Stomach (tissue), 9 donors: ENCODE results near the gene DISC1. TPM values are rescaled to one million over a fixed set of nuclear protein-coding genes. Genes with fewer than 3 reads are reported as not detected.

ENCODE experiments used
- DNase-seq, 2 donors: peaks; one replicate each; pipeline versions ENCODE4 v3.0.0 to v3.0.0-alpha.2; 2013 to 2019
- H3K27ac ChIP-seq, 5 donors: fragments of 200-600 bp in 4 of 5; sonication (generic) in 4 of 5; one replicate each; pipeline ENCODE4 v1.5.1; 2013 to 2019; ENCODE audit warnings: mild to moderate bottlenecking in 1 of 5, moderate library complexity in 1 of 5
- H3K27me3 ChIP-seq, 3 donors: fragments of 200-600 bp; sonication (generic); one replicate each; pipeline ENCODE4 v1.5.1; 2017 to 2019; ENCODE audit warnings: mixed run types in 1 of 3
- H3K36me3 ChIP-seq, 4 donors: fragments of 200-600 bp; sonication (generic); 1 replicate in 3 of 4; 2 replicates in 1 of 4; pipeline ENCODE4 v1.5.1; 2016 to 2019
- H3K4me1 ChIP-seq, 4 donors: fragments of 200-600 bp; sonication (generic); one replicate each; pipeline ENCODE4 v1.5.1; 2016 to 2019
- H3K4me3 ChIP-seq, 4 donors: fragments of 200-600 bp; sonication (generic) in 3 of 4; one replicate each; pipeline ENCODE4 v1.5.1; 2016 to 2019; ENCODE audit warnings: mild to moderate bottlenecking in 1 of 4
- H3K9me3 ChIP-seq, 4 donors: fragments of 200-600 bp; sonication (generic); one replicate each; pipeline ENCODE4 v1.5.1; 2016 to 2019
- EP300 ChIP-seq: sonication (generic); formaldehyde crosslinking; IDR thresholded peaks from one replicate; pipeline ENCODE4 v1.6.1; 2017; ENCODE audit warnings: antibody characterized with exemption
- POLR2A ChIP-seq, 4 donors: fragments of 450-650 bp; IDR thresholded peaks; one replicate each; pipeline ENCODE4 v1.6.1; 2016; ENCODE audit warnings: antibody characterized with exemption in 4 of 4, control low read depth in 2 of 4, mild to moderate bottlenecking in 1 of 4, moderate library complexity in 1 of 4
- POLR2AphosphoS5 ChIP-seq, 3 donors: sonication (generic); formaldehyde crosslinking; IDR thresholded peaks; one replicate each; pipeline ENCODE4 v1.6.1; 2016; ENCODE audit warnings: antibody characterized with exemption in 3 of 3
- WGBS, 5 donors: extraction: QIAGEN DNeasy Blood & Tissue Kit in 3 of 5; methylation state at CpG; one replicate each; pipeline versions ENCODE4 v1.1.5 to v1.1.7; 2013 to 2018; 5-methylcytosine and 5-hydroxymethylcytosine counted together
- intact Hi-C: fragments of 100-400 bp; cut with DNase I; formaldehyde crosslinking; loops from one replicate; pipeline ENCODE4 v1.15.1; 2023; ENCODE audit warnings: low total_unique reads
- polyA plus RNA-seq, 3 donors: library from polyadenylated mRNA; stranded (reverse); fragments of 200-250 nt; gene quantifications; one replicate each; pipeline ENCODE4 v1.2.3, GENCODE V29; 2013
- total RNA-seq, 5 donors: library from RNA; depleted of rRNA; stranded (reverse); fragments of >200 nt; gene quantifications; one replicate each; pipeline versions ENCODE4 v1.1.0 to v1.2.3, GENCODE V29; 2014 to 2016
- TF ChIP-seq, protein P1 (sequence below), 7 experiments: fragments of 450-650 bp in 4 of 7; fragments of 200-600 bp in 3 of 7; sonication (generic) in 3 of 7; IDR thresholded peaks; one replicate each; pipeline ENCODE4 v1.5.1; 2016 to 2019; ENCODE audit warnings: antibody characterized with exemption in 7 of 7, control low read depth in 2 of 7, mild to moderate bottlenecking in 1 of 7
- donor health status: healthy with polysubstance abuse.
- donor health status: Bipolar disorder and iron deficiency.
- donor health status: healthy.

Gene DISC1
- total and polyA plus RNA-seq, 8 donors = 0.43 to 29.8 (median 1.6) TPM

DNA sequence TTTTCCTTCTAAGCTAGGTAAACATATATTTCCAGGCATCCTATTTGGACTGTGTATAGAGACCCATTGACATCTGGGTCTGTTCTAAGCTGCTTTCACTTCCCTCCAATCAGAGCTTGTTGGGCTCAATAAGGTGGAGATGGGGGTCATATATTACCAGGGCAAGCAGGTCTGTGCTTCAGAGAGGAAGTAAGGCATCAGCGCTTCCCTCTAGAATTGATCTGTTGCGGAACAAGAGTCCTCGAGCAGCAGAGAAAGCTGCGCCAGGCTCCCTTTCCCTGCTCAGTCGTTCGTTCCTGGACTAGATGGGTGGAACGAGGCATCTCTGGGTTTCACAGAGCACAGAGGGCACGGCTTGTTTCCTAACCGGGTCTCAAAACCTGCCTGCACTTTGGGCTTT, 63.5 kb downstream of the DISC1 start:
- H3K27ac ChIP-seq = no peak overlapping the region
- peak in 1 of 2 donors; percentile 26 for DNase-seq
- TF ChIP-seq, protein P1, sequence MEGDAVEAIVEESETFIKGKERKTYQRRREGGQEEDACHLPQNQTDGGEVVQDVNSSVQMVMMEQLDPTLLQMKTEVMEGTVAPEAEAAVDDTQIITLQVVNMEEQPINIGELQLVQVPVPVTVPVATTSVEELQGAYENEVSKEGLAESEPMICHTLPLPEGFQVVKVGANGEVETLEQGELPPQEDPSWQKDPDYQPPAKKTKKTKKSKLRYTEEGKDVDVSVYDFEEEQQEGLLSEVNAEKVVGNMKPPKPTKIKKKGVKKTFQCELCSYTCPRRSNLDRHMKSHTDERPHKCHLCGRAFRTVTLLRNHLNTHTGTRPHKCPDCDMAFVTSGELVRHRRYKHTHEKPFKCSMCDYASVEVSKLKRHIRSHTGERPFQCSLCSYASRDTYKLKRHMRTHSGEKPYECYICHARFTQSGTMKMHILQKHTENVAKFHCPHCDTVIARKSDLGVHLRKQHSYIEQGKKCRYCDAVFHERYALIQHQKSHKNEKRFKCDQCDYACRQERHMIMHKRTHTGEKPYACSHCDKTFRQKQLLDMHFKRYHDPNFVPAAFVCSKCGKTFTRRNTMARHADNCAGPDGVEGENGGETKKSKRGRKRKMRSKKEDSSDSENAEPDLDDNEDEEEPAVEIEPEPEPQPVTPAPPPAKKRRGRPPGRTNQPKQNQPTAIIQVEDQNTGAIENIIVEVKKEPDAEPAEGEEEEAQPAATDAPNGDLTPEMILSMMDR (IDR thresholded peaks at IDR 0.05) = no peak
- TF ChIP-seq EP300 = no peak
- no peak for TF ChIP-seq POLR2AphosphoS5 (IDR thresholded peaks at IDR 0.05)
- TF ChIP-seq POLR2A (IDR thresholded peaks at IDR 0.05) = no peak
- no peaks in the 10 kb centered on the region for H3K27me3 ChIP-seq
- intact Hi-C loops = no loop called here
- no peak overlapping the region for H3K4me3 ChIP-seq
- peaks cover 0 to 6% (median 2%) of the 10 kb centered on the region in 4 donors for H3K36me3 ChIP-seq
- H3K4me1 ChIP-seq = peaks cover 6 to 17% (median 10%) of the 10 kb centered on the region in 4 donors
- H3K9me3 ChIP-seq = peaks cover 0 to 12% (median 9%) of the 10 kb centered on the region in 4 donors
- WGBS, 5 donors = 61 to 73% (median 68%) methylated on average over 9 of the region's 9 CpGs

DNA sequence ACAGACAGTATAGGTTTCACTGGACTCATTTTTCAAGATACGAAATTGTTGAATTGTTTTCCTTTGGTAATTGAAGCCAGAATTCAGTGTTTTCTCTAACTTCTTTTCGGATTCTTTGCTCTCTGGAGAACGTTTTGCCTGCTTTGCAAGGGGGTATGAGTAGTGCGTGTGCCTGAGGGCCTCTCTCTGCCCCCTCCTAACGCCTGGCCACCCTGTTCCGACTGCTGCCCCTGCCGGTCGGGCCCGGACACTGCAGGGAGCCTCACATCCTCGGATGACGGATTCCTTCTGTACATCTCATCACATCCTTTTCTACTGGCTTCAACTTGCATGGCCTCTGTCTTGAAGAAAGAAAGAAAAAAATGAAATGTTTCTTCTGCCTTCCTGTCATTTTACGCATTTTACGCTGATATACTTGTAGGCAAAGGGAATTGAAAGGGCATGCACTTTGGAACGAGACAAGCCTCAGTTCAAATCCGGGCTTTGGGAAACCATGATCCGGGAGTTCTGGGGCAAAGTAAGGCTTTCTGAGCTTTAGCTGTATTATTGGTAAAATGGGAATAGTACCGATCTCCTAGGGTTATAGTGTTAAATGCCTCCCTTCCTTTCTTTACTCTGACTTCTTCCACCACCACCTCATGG, 65.1 kb downstream of the DISC1 start:
- intact Hi-C loops = no loop called here
- H3K9me3 ChIP-seq = peaks cover 0 to 2% (median under 1%) of the 10 kb centered on the region in 4 donors
- peaks cover 0 to 6% (median 2%) of the 10 kb centered on the region in 4 donors for H3K36me3 ChIP-seq
- H3K27ac ChIP-seq = no peak overlapping the region
- H3K4me1 ChIP-seq = peaks cover 6 to 17% (median 10%) of the 10 kb centered on the region in 4 donors
- no peaks in the 10 kb centered on the region for H3K27me3 ChIP-seq
- DNase-seq = peak in 1 of 2 donors; percentile 68
- H3K4me3 ChIP-seq = no peak overlapping the region
- WGBS, 5 donors = 60 to 74% (median 68%) methylated on average over 17 of the region's 17 CpGs
- TF ChIP-seq POLR2AphosphoS5 (IDR thresholded peaks at IDR 0.05) = no peak
- TF ChIP-seq, protein P1 (IDR thresholded peaks at IDR 0.05) = peak in 4 of 7 experiments; percentile 10 to 48 (median 36)

DNA sequence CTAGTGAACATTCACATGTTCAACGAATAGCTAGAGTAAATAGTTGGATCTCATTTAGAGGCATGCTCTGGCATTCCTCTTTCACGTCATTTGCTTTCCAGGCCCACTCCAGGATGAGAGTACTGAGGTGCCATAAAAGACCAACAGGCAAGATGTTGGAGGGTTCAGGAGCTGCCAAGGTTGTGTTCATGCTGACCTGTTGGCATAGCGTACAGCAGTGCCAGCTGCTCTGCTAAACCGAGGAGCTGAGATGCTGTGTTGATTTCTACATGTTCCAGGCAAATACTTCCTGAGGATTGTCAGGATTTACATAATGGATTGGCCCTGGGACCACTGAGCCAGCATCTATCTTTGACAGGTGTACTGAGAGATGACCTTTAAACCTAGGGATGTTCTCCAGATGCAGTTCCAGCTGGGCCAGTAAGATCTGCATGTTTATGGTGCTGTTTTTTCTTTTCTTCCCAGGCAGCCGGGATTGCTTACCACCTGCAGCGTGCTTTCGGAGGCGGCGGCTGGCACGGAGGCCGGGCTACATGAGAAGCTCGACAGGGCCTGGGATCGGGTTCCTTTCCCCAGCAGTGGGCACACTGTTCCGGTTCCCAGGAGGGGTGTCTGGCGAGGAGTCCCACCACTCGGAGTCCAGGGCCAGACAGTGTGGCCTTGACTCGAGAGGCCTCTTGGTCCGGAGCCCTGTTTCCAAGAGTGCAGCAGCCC, 66.9 kb downstream of the DISC1 start:
- H3K9me3 ChIP-seq = no peaks in the 10 kb centered on the region
- no peaks in the 10 kb centered on the region for H3K27me3 ChIP-seq
- intact Hi-C loops = no loop called here
- peaks cover 0 to 6% (median 2%) of the 10 kb centered on the region in 4 donors for H3K36me3 ChIP-seq
- DNase-seq = no peak
- peaks cover 6 to 17% (median 10%) of the 10 kb centered on the region in 4 donors for H3K4me1 ChIP-seq
- TF ChIP-seq EP300 = no peak
- 82 to 92% (median 90%) methylated on average over 11 to 18 of the region's 18 CpGs for WGBS, 5 donors
- H3K4me3 ChIP-seq = no peak overlapping the region
- no peak overlapping the region for H3K27ac ChIP-seq

DNA sequence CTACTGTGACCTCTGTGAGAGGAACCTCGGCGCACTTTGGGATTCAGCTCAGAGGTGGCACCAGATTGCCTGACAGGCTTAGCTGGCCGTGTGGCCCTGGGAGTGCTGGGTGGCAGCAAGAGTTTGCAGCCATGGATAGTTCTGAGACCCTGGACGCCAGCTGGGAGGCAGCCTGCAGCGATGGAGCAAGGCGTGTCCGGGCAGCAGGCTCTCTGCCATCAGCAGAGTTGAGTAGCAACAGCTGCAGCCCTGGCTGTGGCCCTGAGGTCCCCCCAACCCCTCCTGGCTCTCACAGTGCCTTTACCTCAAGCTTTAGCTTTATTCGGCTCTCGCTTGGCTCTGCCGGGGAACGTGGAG, 67.5 kb downstream of the DISC1 start:
- H3K27me3 ChIP-seq = no peaks in the 10 kb centered on the region
- no peak overlapping the region for H3K4me3 ChIP-seq
- intact Hi-C loops = no loop called here
- H3K9me3 ChIP-seq = no peaks in the 10 kb centered on the region
- peaks cover 0 to 6% (median 2%) of the 10 kb centered on the region in 4 donors for H3K36me3 ChIP-seq
- H3K27ac ChIP-seq = peak overlapping the region in 1 of 5 donors; percentile 27
- DNase-seq = peak in 1 of 2 donors; percentile 60
- TF ChIP-seq POLR2AphosphoS5 (IDR thresholded peaks at IDR 0.05) = no peak
- TF ChIP-seq, protein P1 (IDR thresholded peaks at IDR 0.05) = no peak
- no peak for TF ChIP-seq EP300
- TF ChIP-seq POLR2A (IDR thresholded peaks at IDR 0.05) = no peak
- WGBS, 5 donors = 67 to 94% (median 81%) methylated on average over 4 to 11 of the region's 11 CpGs
- H3K4me1 ChIP-seq = peaks cover 6 to 17% (median 10%) of the 10 kb centered on the region in 4 donors
